HepG2 (cell line): ENCODE results near the gene PRDM8. TPM values are rescaled to one million over a fixed set of nuclear protein-coding genes. Genes with fewer than 3 reads are reported as not detected.

Source experiments
- ATAC-seq: fragments of 200-7000 bp; cut with Tn5 transposase; 3 replicates; pipeline ENCODE4 v1.9.1; 2020; ENCODE audit warnings: mild to moderate bottlenecking, moderate library complexity
- BruUV-seq: library from RNA; stranded (reverse); fragments of 400-500 nt; replicated peaks from 2 replicates; lab custom pipeline; 2021; lab: Mats Ljungman, UMichigan
- CTCF ChIA-PET: fragments of 300-600 bp; formaldehyde crosslinking; extraction: SDS; loops from one replicate; lab custom pipeline; 2021; ENCODE audit warnings: low total read pairs, inconsistent platforms, low intra/inter-chr PET ratio; lab: Yijun Ruan, JAX
- POLR2A ChIA-PET: fragments of 350-600 bp; sonication (Branson Sonifier 250); formaldehyde crosslinking; loops from one replicate; lab custom pipeline; 2020; ENCODE audit warnings: antibody characterized with exemption, inconsistent platforms; lab: Yijun Ruan, JAX
- DNase-seq: peaks from one replicate; pipeline ENCODE4 v3.0.0-alpha.2; 2015; ENCODE audit warnings: low spot score
- FAIRE-seq: peaks from 3 replicates; lab custom pipeline; 2011; peaks lifted over from hg19 to GRCh38; lab: Jason Lieb, UNC
- H2AFZ ChIP-seq: one replicate; pipeline ENCODE4 v1.6.1; 2011; ENCODE audit warnings: low read length, inconsistent platforms
- H3K27ac ChIP-seq: fragments of 300-600 bp; 3 replicates; pipeline ENCODE4 v1.8.0; 2011; ENCODE audit warnings: mixed run types, mild to moderate bottlenecking, mixed read lengths, low read length, inconsistent platforms; ENCODE audit not compliant: insufficient read depth; ENCODE audit errors: extremely low read length
- H3K27me3 ChIP-seq, 2 experiments: fragments of 200-600 bp in 1 of 2; 2 replicates in 1 of 2; 3 replicates in 1 of 2; pipeline versions ENCODE4 v1.6.0 to v1.8.0; 2011; ENCODE audit warnings: low read length in 2 of 2, mild to moderate bottlenecking in 2 of 2, moderate library complexity in 2 of 2, inconsistent platforms in 1 of 2; ENCODE audit not compliant: insufficient read depth in 2 of 2, control insufficient read depth in 1 of 2
- H3K36me3 ChIP-seq, 2 experiments: fragments of 200-600 bp in 1 of 2; replicated peaks in 1 of 2; 2 replicates in 1 of 2; 3 replicates in 1 of 2; pipeline versions ENCODE4 v1.5.1 to v1.8.0; 2011; ENCODE audit warnings: low read length in 2 of 2, inconsistent platforms in 1 of 2; ENCODE audit not compliant: insufficient read depth in 2 of 2, control insufficient read depth in 1 of 2
- H3K4me1 ChIP-seq: 2 replicates; pipeline ENCODE4 v1.5.1; 2012; ENCODE audit warnings: low read length, inconsistent platforms; ENCODE audit not compliant: insufficient read depth
- H3K4me2 ChIP-seq: 2 replicates; pipeline ENCODE4 v1.6.0; 2011; ENCODE audit warnings: low read depth, low read length, inconsistent platforms
- H3K4me3 ChIP-seq, 3 experiments: fragments of 200-600 bp in 1 of 3; sonication (generic), shearing (Covaris generic) in 1 of 3; replicated peaks in 1 of 3; 2 replicates each; pipeline ENCODE4 v1.5.1; 2011 to 2016; ENCODE audit warnings: low read length in 3 of 3, inconsistent platforms in 2 of 3, low read depth in 2 of 3, mild to moderate bottlenecking in 2 of 3, control low read depth in 1 of 3, mixed read lengths in 1 of 3; ENCODE audit not compliant: insufficient read depth in 1 of 3
- H3K79me2 ChIP-seq: one replicate; pipeline ENCODE4 v1.6.1; 2011; ENCODE audit warnings: low read length, inconsistent platforms; ENCODE audit not compliant: insufficient read depth
- H3K9ac ChIP-seq: 2 replicates; pipeline ENCODE4 v1.6.0; 2011; ENCODE audit warnings: mild to moderate bottlenecking, low read depth, low read length, inconsistent platforms; ENCODE audit not compliant: insufficient read depth
- H3K9me3 ChIP-seq: 2 replicates; pipeline ENCODE4 v1.5.1; 2012; ENCODE audit warnings: mild to moderate bottlenecking, low read length
- H4K20me1 ChIP-seq: 2 replicates; pipeline ENCODE4 v1.6.0; 2011; ENCODE audit warnings: inconsistent platforms, mild to moderate bottlenecking, low read length, moderate library complexity; ENCODE audit not compliant: insufficient read depth
- ARID4A ChIP-seq: sonication (generic); formaldehyde crosslinking; IDR thresholded peaks from 2 replicates; pipeline ENCODE4 v1.5.0; 2020; ENCODE audit warnings: mild to moderate bottlenecking, missing genetic modification reagents, borderline replicate concordance
- KDM2A ChIP-seq: sonication (generic); formaldehyde crosslinking; IDR thresholded peaks from 2 replicates; pipeline ENCODE4 v1.4.0; 2020; ENCODE audit warnings: low read depth, missing genetic modification reagents, borderline replicate concordance
- MBD4 ChIP-seq: IDR thresholded peaks from 2 replicates; pipeline ENCODE4 v1.6.1; 2012; ENCODE audit warnings: low read length, inconsistent platforms, borderline replicate concordance
- SALL2 ChIP-seq: sonication (generic); formaldehyde crosslinking; IDR thresholded peaks from 2 replicates; pipeline ENCODE4 v1.8.1; 2023; ENCODE audit warnings: mild to moderate bottlenecking, missing genetic modification reagents, inconsistent platforms
- THAP8 ChIP-seq: sonication (generic); formaldehyde crosslinking; IDR thresholded peaks from 2 replicates; pipeline ENCODE4 v1.5.1; 2020; ENCODE audit warnings: missing genetic modification reagents, mild to moderate bottlenecking, borderline replicate concordance
- ZC3H4 ChIP-seq: sonication (generic); formaldehyde crosslinking; IDR thresholded peaks from 2 replicates; pipeline ENCODE4 v1.4.0; 2020; ENCODE audit warnings: missing genetic modification reagents, borderline replicate concordance
- ZNF367 ChIP-seq: sonication (generic); formaldehyde crosslinking; IDR thresholded peaks from 2 replicates; pipeline ENCODE4 v1.4.0; 2020; ENCODE audit warnings: missing genetic modification reagents, borderline replicate concordance
- ZNF629 ChIP-seq: sonication (generic); formaldehyde crosslinking; conservative IDR thresholded peaks from 2 replicates; pipeline ENCODE4 v1.5.0; 2020; ENCODE audit warnings: missing genetic modification reagents
- ZNF816 ChIP-seq: sonication (generic); formaldehyde crosslinking; IDR thresholded peaks from 2 replicates; pipeline ENCODE4 v1.8.0; 2022; ENCODE audit warnings: missing genetic modification reagents, mild to moderate bottlenecking, borderline replicate concordance
- ZNF878 ChIP-seq: sonication (generic); formaldehyde crosslinking; IDR thresholded peaks from 2 replicates; pipeline ENCODE4 v1.8.1; 2023; ENCODE audit warnings: mild to moderate bottlenecking, missing genetic modification reagents, moderate library complexity
- ZNF879 ChIP-seq: sonication (generic); formaldehyde crosslinking; IDR thresholded peaks from 2 replicates; pipeline ENCODE4 v1.8.1; 2023; ENCODE audit warnings: missing genetic modification reagents
- ZSCAN31 ChIP-seq: sonication (generic); formaldehyde crosslinking; IDR thresholded peaks from 2 replicates; pipeline ENCODE4 v1.5.0; 2020; ENCODE audit warnings: low read depth, mild to moderate bottlenecking, missing genetic modification reagents
- WGBS: methylation state at CpG from one replicate; pipeline ENCODE4 v1.1.6; 2017; ENCODE audit warnings: low lambda C conversion rate; 5-methylcytosine and 5-hydroxymethylcytosine counted together
- in situ Hi-C: cut with HindIII; loops from 2 replicates; pipeline ENCODE4 v1.10.0; 2017; ENCODE audit warnings: low pct_unique_long_range_greater_than_20kb; ENCODE audit not compliant: extremely low pct_ligation_motif_present
- intact Hi-C: fragments of 100-400 bp; cut with micrococcal nuclease; formaldehyde crosslinking; loops from one replicate; pipeline ENCODE4 v1.10.0; 2022; ENCODE audit not compliant: unreplicated experiment
- polyA plus RNA-seq, 8 experiments: library from polyadenylated mRNA; depleted of rRNA in 3 of 8; stranded (reverse) in 7 of 8; unstranded in 1 of 8; fragments of >200 nt; fragmentation: Illumina TruSeq in 4 of 8; extraction: Trizol in 4 of 8; gene quantifications; 2 replicates each; pipeline versions ENCODE4 v1.2.1 to v1.2.3, GENCODE V29; 2011 to 2016; ENCODE audit warnings: low read depth in 4 of 8, missing spikeins in 1 of 8, mixed read lengths in 1 of 8; ENCODE audit not compliant: insufficient read depth in 1 of 8
- total RNA-seq, 5 experiments: library from RNA; depleted of rRNA; stranded (reverse); fragments of >200 nt; fragmentation: Illumina TruSeq; extraction: Trizol; gene quantifications; 2 replicates each; pipeline ENCODE4 v1.2.3, GENCODE V29; 2016; ENCODE audit warnings: low read depth in 1 of 5
- TF ChIP-seq, protein P1 (sequence below): sonication (generic); formaldehyde crosslinking; IDR thresholded peaks from 2 replicates; pipeline ENCODE4 v1.8.1; 2023; ENCODE audit warnings: missing genetic modification reagents, mild to moderate bottlenecking, borderline replicate concordance
- TF ChIP-seq, protein P2 (sequence below): sonication (generic); formaldehyde crosslinking; IDR thresholded peaks from 2 replicates; pipeline ENCODE4 v1.4.0; 2020; ENCODE audit warnings: missing genetic modification reagents

The PRDM8 gene
- total and polyA plus RNA-seq, 2 of the 13 experiments (the other 11 are each of a cell fraction or from before 2014, with no cell fraction given), result 0.09 TPM; not detected in 1

- H3K27ac ChIP-seq, result no peak overlapping the region
- ChIA-PET POLR2A (no interaction called here), CTCF (no interaction called here)
- H3K9me3 ChIP-seq, result no peaks in the 10 kb centered on the region
- no peak overlapping the region for H3K9ac ChIP-seq
- H3K4me1 ChIP-seq, result no peaks in the 10 kb centered on the region
- H3K4me2 ChIP-seq, result no peak overlapping the region
- H3K36me3 ChIP-seq, result no peaks in the 10 kb centered on the region
- intact Hi-C loops, result no loop called here
- 34% methylated on average over 9 of the region's 12 CpGs for WGBS
- no peak overlapping the region for H3K4me3 ChIP-seq
- H4K20me1 ChIP-seq, result no peaks in the 10 kb centered on the region
- in situ Hi-C loops, result no loop called here
- H2AFZ ChIP-seq, result no peak overlapping the region
- BruUV-seq, result no TSS peak
- no peak for DNase-seq
- H3K79me2 ChIP-seq, result no peaks in the 10 kb centered on the region
- H3K27me3 ChIP-seq, result no peaks in the 10 kb centered on the region
- no peak for FAIRE-seq
- no peak for ATAC-seq
- TF ChIP-seq ZSCAN31 (CRISPR knock-in tag), result no peak
- TF ChIP-seq ZNF629 (CRISPR knock-in tag), result no peak
- TF ChIP-seq ZNF878 (CRISPR knock-in tag), result no peak
- TF ChIP-seq ZC3H4 (CRISPR knock-in tag), result no peak
- TF ChIP-seq, protein P1, sequence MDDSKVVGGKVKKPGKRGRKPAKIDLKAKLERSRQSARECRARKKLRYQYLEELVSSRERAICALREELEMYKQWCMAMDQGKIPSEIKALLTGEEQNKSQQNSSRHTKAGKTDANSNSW (CRISPR knock-in tag), result no peak
- no peak for TF ChIP-seq ARID4A (CRISPR knock-in tag)
- no peak for TF ChIP-seq MBD4
- no peak for TF ChIP-seq ZNF879 (CRISPR knock-in tag)
- no peak for TF ChIP-seq ZNF816 (CRISPR knock-in tag)
- TF ChIP-seq ZNF367 (CRISPR knock-in tag), result no peak
- no peak for TF ChIP-seq SALL2
- no peak for TF ChIP-seq KDM2A (CRISPR knock-in tag)
- TF ChIP-seq, protein P2, sequence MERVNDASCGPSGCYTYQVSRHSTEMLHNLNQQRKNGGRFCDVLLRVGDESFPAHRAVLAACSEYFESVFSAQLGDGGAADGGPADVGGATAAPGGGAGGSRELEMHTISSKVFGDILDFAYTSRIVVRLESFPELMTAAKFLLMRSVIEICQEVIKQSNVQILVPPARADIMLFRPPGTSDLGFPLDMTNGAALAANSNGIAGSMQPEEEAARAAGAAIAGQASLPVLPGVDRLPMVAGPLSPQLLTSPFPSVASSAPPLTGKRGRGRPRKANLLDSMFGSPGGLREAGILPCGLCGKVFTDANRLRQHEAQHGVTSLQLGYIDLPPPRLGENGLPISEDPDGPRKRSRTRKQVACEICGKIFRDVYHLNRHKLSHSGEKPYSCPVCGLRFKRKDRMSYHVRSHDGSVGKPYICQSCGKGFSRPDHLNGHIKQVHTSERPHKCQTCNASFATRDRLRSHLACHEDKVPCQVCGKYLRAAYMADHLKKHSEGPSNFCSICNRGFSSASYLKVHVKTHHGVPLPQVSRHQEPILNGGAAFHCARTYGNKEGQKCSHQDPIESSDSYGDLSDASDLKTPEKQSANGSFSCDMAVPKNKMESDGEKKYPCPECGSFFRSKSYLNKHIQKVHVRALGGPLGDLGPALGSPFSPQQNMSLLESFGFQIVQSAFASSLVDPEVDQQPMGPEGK (CRISPR knock-in tag), result no peak
- TF ChIP-seq THAP8 (CRISPR knock-in tag), result no peak
Observed at GRCh38 chr4:80161413-80162058, 35.8 kb upstream of the PRDM8 start.
